HG03066 (cell line): ENCODE results near the gene TUBB.
A peak's percentile ranks its signal among the peaks of the same experiment; 100 is the strongest.

Source experiments
- ATAC-seq: cut with Tn5 transposase; IDR thresholded peaks from one replicate; pipeline ENCODE4 v1.9.1; 2021; ENCODE audit warnings: low read depth; ENCODE audit not compliant: unreplicated experiment

Gene TUBB

GRCh38 chr6:30732237-30732943 lies 12.2 kb downstream of the TUBB start:
- no peak for ATAC-seq

GRCh38 chr6:30735668-30736314 lies 15.6 kb downstream of the TUBB start:
- peak; percentile 47 for ATAC-seq

- ATAC-seq = no peak
Observed at GRCh38 chr6:30738532-30738931, 18.4 kb downstream of the TUBB start.

GRCh38 chr6:30740540-30740870 lies 20.4 kb downstream of the TUBB start:
- ATAC-seq = no peak

GRCh38 chr6:30741063-30741779 lies 21.1 kb downstream of the TUBB start:
- no peak for ATAC-seq

GRCh38 chr6:30741789-30742315 lies 21.7 kb downstream of the TUBB start:
- ATAC-seq = no peak

- ATAC-seq = peak; percentile 67
Observed at GRCh38 chr6:30742316-30743098, 22.4 kb downstream of the TUBB start, which contains the start of gene FLOT1. FLOT1 (minus strand) TSS chr6:30742687; CDS start chr6:30742189, 498 bp downstream.

GRCh38 chr6:30743099-30744053 lies 23.2 kb downstream of the TUBB start:
- peak; percentile 13 for ATAC-seq

- no peak for ATAC-seq
Observed at GRCh38 chr6:30744054-30744805, 24.1 kb downstream of the TUBB start, which contains the start of gene IER3. IER3 (minus strand) TSS chr6:30744547; CDS start chr6:30744518, 29 bp downstream.

- ATAC-seq = no peak
Observed at GRCh38 chr6:30747300-30747687, 27.1 kb downstream of the TUBB start.

GRCh38 chr6:30747902-30748769 lies 28.0 kb downstream of the TUBB start:
- ATAC-seq = no peak

- no peak for ATAC-seq
Observed at GRCh38 chr6:30748851-30749540, 28.8 kb downstream of the TUBB start.

- no peak for ATAC-seq
Observed at GRCh38 chr6:30749554-30750378, 29.6 kb downstream of the TUBB start.

- ATAC-seq = no peak
Observed at GRCh38 chr6:30750379-30750668, 30.2 kb downstream of the TUBB start.

GRCh38 chr6:30752157-30752927 lies 32.2 kb downstream of the TUBB start:
- ATAC-seq = no peak

- no peak for ATAC-seq
Observed at GRCh38 chr6:30754631-30755030, 34.5 kb downstream of the TUBB start.
